Measurements from ENCODE around the gene CHST3. TPM values are rescaled to one million over a fixed set of nuclear protein-coding genes. Genes with fewer than 3 reads are reported as not detected.

CHST3 gene
- polyA plus RNA-seq, 2 of the 4 experiments (the other 2 are of a cell fraction): 12.8 to 23.1 TPM

GRCh38 chr10:71971769-71972555 lies 7.8 kb downstream of the CHST3 start:
- Histone ChIP-seq H3K4me3 (no peak overlapping the region), H3K4me1 (peaks cover 100% of the 10 kb centered on the region), H3K9me3 (no peaks in the 10 kb centered on the region), H3K27ac (peak overlapping the region; percentile 87 to 98), H3K4me2 (peak overlapping the region; percentile 97)
- no peak for TF ChIP-seq E2F6 (IDR thresholded peaks at IDR 0.05; ENCODE audit: borderline replicate concordance, low read depth)
- TF ChIP-seq RARB (CRISPR knock-in tag; IDR thresholded peaks at IDR 0.05): no peak
- TF ChIP-seq HEYL (CRISPR knock-in tag; IDR thresholded peaks at IDR 0.05): no peak
- no peak for TF ChIP-seq GATA3 (IDR thresholded peaks at IDR 0.05; ENCODE audit: borderline replicate concordance)
- DNase-seq (ENCODE audit: low read depth in 1 of 2, low spot score in 1 of 2) (no peak), FAIRE-seq (no peak), ATAC-seq (no peak)
- CTCF ChIA-PET: interaction anchor here (0.5 to 10.8 kb wide), 9 partner anchors 13 to 402 kb away, joined by 3 to 101 read pairs (median 12); no protein-coding TSS in a partner anchor
- POLR2A ChIA-PET: no interaction called here
- WGBS (ENCODE audit: missing lambda C conversion rate): 88% methylated on average over 21 of the region's 21 CpGs

DNA sequence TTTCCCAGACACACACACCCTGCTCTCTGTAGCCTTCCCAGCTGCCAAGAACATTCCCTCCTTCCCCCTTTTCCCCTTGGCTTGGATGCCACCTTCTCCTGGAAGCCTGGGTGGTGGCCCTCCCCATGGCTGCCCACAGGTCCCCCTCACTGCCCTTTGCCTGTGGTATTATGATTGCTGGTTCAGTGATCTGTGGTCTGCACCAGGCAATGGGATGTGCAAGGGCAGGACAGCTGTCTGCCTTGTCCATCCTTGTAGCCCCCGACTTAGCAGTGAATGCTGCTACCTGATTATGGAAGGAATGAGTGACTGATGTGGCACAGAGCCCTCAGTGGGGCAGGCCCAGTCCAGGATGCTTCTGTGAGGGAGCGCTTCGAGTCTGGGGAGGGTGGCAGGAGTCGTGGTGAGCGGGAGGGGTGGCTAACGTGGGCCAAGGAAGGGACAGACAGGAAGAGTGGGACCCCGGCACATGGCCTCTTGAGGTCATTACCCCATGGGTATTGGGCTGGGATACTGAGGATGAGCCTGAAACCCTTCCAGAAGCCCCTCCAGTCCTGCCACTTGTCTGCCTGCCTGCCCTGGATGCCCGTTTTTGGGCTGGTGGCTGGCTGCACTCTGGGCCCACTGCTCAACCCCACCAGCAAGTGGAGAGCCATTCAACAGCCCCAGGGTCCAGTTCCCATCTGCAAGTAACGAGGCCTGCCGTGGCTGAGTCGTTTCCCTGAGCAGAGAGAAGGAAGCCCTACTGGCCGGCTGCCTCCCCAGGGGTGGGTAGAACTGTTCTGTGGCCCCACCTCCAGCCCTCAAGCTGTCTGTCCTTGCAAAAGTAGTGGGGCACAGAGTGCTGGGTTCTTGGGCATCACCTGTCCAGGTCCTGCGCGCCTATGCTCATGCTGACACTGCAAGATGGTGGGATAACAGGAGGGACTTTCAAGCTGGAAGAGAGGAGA lies 8.8 kb downstream of the CHST3 start:
- Histone ChIP-seq H3K4me1 (peaks cover 100% of the 10 kb centered on the region), H3K27ac (peak overlapping the region; percentile 87 to 98), H3K4me3 (no peak overlapping the region), H3K4me2 (peak overlapping the region; percentile 97), H3K9me3 (no peaks in the 10 kb centered on the region)
- CTCF ChIA-PET: interaction anchor here (1.1 to 10.8 kb wide), 8 partner anchors 8 to 77 kb away, joined by 6 to 101 read pairs (median 20); partner anchors contain the start of gene CHST3
- POLR2A ChIA-PET: no interaction called here
- WGBS (ENCODE audit: missing lambda C conversion rate): 72% methylated on average over 9 of the region's 14 CpGs
- FAIRE-seq: no peak
- no peak for ATAC-seq
- TF ChIP-seq MAFK (IDR thresholded peaks at IDR 0.05; ENCODE audit: partially characterized antibody): peak; percentile 45
- TF ChIP-seq EP300 (IDR thresholded peaks at IDR 0.05): no peak
- DNase-seq (ENCODE audit: low read depth in 1 of 2, low spot score in 1 of 2): no peak

GRCh38 chr10:71973777-71974488 lies 9.7 kb downstream of the CHST3 start:
- Histone ChIP-seq H3K9me3 (no peaks in the 10 kb centered on the region), H3K27ac (peak overlapping the region; percentile 87 to 98), H3K4me2 (peak overlapping the region; percentile 97), H3K4me1 (peaks cover 100% of the 10 kb centered on the region), H3K4me3 (no peak overlapping the region)
- ChIA-PET CTCF (interaction anchor here (0.5 to 5.8 kb wide), 6 partner anchors 9 to 122 kb away, joined by 5 to 48 read pairs (median 10); partner anchors contain the start of gene CHST3), POLR2A (interaction anchor here (1.3 to 2.6 kb wide), 2 partner anchors 10 to 123 kb away, joined by 5 to 16 read pairs; partner anchors contain the start of genes CHST3 and PSAP)
- 80% methylated on average over 9 of the region's 9 CpGs for WGBS (ENCODE audit: missing lambda C conversion rate)
- ATAC-seq (no peak), DNase-seq (ENCODE audit: low read depth in 1 of 2, low spot score in 1 of 2) (no peak), FAIRE-seq (no peak)
- no peak; the same call in 1 of the 2 replicates for TF ChIP-seq MAX (IDR thresholded peaks at IDR 0.05)
- TF ChIP-seq HOXB5 (CRISPR knock-in tag; IDR thresholded peaks at IDR 0.05): no peak
- peak; percentile 9 for TF ChIP-seq ZFP36 (IDR thresholded peaks at IDR 0.05; ENCODE audit: borderline replicate concordance, partially characterized antibody)
- TF ChIP-seq ELK1 (IDR thresholded peaks at IDR 0.05; ENCODE audit: low read depth, low read length): no peak
- TF ChIP-seq CEBPB (IDR thresholded peaks at IDR 0.05): no peak
- no peak for TF ChIP-seq HOXA7 (CRISPR knock-in tag; IDR thresholded peaks at IDR 0.05)
- no peak for TF ChIP-seq CBX8 (IDR thresholded peaks at IDR 0.05)
- peak; percentile 87 for TF ChIP-seq KDM1A (IDR thresholded peaks at IDR 0.05; ENCODE audit: low read depth)
- TF ChIP-seq KDM5A (IDR thresholded peaks at IDR 0.05): no peak
- no peak for TF ChIP-seq ZNF302 (CRISPR knock-in tag; IDR thresholded peaks at IDR 0.05)
- TF ChIP-seq POLR2AphosphoS2 (conservative IDR thresholded peaks at IDR 0.05; ENCODE audit: low read length): no peak
- TF ChIP-seq ATOH8 (CRISPR knock-in tag; IDR thresholded peaks at IDR 0.05; ENCODE audit: low read depth): no peak
- TF ChIP-seq, protein P1, sequence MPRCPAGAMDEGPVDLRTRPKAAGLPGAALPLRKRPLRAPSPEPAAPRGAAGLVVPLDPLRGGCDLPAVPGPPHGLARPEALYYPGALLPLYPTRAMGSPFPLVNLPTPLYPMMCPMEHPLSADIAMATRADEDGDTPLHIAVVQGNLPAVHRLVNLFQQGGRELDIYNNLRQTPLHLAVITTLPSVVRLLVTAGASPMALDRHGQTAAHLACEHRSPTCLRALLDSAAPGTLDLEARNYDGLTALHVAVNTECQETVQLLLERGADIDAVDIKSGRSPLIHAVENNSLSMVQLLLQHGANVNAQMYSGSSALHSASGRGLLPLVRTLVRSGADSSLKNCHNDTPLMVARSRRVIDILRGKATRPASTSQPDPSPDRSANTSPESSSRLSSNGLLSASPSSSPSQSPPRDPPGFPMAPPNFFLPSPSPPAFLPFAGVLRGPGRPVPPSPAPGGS (IDR thresholded peaks at IDR 0.05): no peak
- no peak for TF ChIP-seq CHD4 (IDR thresholded peaks at IDR 0.05; ENCODE audit: borderline replicate concordance)
- TF ChIP-seq BHLHE40 (IDR thresholded peaks at IDR 0.05; ENCODE audit: low read depth, low read length): no peak
- TF ChIP-seq EHMT2 (IDR thresholded peaks at IDR 0.05; ENCODE audit: low read depth): no peak
- TF ChIP-seq MYC (IDR thresholded peaks at IDR 0.05; ENCODE audit: borderline replicate concordance, low read length): no peak
- no peak for TF ChIP-seq RAD21 (conservative IDR thresholded peaks at IDR 0.05 in 1 of 2, IDR thresholded peaks at IDR 0.05 in 1 of 2)
- peak; percentile 7 to 45; a peak in 1 of 5 replicates for TF ChIP-seq JUN (IDR thresholded peaks at IDR 0.05)
- TF ChIP-seq JUNB (IDR thresholded peaks at IDR 0.05): no peak
- TF ChIP-seq POLR2A (IDR thresholded peaks at IDR 0.05; ENCODE audit: low read length): no peak

All from A549 (cell line).